Neural progenitor cell (in vitro differentiated cells): ENCODE measurements around the gene GVQW3.

Experiments
- EZH2 ChIP-seq: fragments of 200-600 bp; sonication (generic); IDR thresholded peaks from 2 replicates; pipeline ENCODE4 v1.6.1; 2017; ENCODE audit warnings: antibody characterized with exemption, mild to moderate bottlenecking, moderate library complexity
- TF ChIP-seq, protein P1 (sequence below): fragments of 200-600 bp; sonication (generic); IDR thresholded peaks from 2 replicates; pipeline ENCODE4 v1.5.1; 2017; ENCODE audit warnings: antibody characterized with exemption, mild to moderate bottlenecking

DNA sequence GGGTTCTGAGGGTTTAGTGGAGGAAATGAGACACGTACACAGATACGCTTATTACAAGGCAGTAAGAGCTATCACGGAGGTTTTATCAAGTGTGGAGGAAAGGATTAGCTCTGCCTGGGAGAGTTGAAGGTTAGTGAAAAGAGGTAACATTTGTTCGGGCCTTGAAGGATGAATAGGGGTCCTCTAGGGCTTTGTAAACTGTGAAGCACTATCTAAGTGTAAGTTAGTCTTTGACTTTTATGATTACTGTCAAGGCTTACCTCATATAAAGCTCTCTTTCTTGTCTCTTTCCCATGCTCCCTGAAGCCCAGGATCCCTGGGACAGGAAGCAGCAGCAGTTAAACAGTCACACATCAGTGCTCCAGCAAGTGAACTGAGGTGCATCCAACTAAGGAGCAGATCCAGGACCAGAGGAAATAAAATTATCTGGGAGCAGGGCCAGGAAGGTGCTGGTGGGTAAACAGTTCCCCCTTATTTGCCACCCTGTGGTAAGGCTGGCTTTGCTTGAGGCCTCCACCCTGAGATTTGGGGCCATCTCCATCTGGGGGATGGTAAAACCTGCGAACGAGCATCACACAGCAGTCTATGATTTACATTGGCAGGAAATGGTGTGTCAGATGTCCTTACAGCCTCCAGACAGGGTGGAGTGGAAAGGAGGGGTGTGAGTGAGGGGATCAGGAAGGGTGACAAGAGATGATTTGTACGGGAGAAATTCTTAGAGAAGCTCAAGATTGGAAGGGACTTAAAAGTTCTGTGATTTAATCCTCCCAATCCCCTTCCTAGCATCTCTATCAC lies 27.2 kb downstream of the GVQW3 start:
- TF ChIP-seq EZH2: no peak
- TF ChIP-seq, protein P1, sequence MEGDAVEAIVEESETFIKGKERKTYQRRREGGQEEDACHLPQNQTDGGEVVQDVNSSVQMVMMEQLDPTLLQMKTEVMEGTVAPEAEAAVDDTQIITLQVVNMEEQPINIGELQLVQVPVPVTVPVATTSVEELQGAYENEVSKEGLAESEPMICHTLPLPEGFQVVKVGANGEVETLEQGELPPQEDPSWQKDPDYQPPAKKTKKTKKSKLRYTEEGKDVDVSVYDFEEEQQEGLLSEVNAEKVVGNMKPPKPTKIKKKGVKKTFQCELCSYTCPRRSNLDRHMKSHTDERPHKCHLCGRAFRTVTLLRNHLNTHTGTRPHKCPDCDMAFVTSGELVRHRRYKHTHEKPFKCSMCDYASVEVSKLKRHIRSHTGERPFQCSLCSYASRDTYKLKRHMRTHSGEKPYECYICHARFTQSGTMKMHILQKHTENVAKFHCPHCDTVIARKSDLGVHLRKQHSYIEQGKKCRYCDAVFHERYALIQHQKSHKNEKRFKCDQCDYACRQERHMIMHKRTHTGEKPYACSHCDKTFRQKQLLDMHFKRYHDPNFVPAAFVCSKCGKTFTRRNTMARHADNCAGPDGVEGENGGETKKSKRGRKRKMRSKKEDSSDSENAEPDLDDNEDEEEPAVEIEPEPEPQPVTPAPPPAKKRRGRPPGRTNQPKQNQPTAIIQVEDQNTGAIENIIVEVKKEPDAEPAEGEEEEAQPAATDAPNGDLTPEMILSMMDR: no peak
